ENCODE data around the gene DACH2.
"Not testable (repeated sequence)": the region's sequence is repeated elsewhere in the genome, so short reads cannot be mapped to it uniquely, and the experiment has no call there.

DACH2 gene

DNA sequence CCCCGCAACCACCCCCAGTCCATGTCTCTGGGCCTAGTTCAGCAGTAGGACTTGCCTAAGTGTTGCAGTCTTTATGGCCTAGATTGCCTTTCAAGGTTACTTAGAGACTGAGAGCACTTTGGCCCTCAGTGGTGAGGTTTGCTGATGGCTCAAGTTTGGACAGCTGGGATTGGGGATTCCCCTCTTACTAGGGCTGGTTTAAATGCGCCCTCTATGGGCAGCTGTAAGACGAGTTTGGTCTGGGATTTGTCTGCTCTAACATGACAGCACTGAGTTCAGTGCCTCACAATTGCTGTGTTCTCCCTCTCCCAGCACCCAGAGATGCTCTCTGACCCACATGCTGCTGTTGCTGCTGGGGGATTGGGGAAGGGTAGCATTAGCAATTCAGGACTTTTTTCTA is 23.1 kb downstream of the DACH2 start:
- Histone ChIP-seq H3K4me1 (ENCODE audit: insufficient read depth, low read length) (no peaks in the 10 kb centered on the region), H3K36me3 (ENCODE audit: insufficient read depth, low read length) (no peaks in the 10 kb centered on the region), H3K27ac (ENCODE audit: low read depth, low read length) (no peak overlapping the region), H3K4me3 (ENCODE audit: low read depth in 1 of 2, low read length in 2 of 2) (no peak overlapping the region), H3K9ac (ENCODE audit: low read length) (no peak overlapping the region), H3K9me3 (ENCODE audit: low read length) (no peaks in the 10 kb centered on the region), H3K27me3 (ENCODE audit: control insufficient read depth in 1 of 2, insufficient read depth in 2 of 2, low read length in 2 of 2) (peaks cover 0 to 4% of the 10 kb centered on the region in 2 donors)

DNA sequence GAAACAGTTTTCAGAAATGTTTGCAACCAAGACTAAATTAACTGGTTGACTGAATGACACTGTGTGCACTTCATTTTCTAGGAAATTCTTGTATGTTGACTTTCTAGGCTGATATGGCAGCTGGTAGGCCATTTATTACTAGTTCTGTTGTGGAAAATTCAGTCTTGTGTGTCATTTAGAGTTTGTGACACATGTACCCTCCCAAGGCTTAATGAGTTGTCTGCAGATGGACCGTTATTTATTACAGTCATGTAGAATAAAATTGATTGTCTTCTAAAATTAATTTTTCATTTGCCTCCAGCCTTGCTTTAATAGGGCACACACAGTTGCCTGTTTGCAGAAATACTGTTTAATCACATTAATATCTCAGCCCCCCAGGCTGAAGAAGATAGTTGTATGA is 30.7 kb downstream of the DACH2 start:
- H3K9ac ChIP-seq (ENCODE audit: low read length), result no peak overlapping the region
- no peaks in the 10 kb centered on the region for H3K36me3 ChIP-seq (ENCODE audit: insufficient read depth, low read length)
- H3K27me3 ChIP-seq (ENCODE audit: control insufficient read depth in 1 of 2, insufficient read depth in 2 of 2, low read length in 2 of 2), result no peaks in the 10 kb centered on the region
- H3K9me3 ChIP-seq (ENCODE audit: low read length), result no peaks in the 10 kb centered on the region
- no peak overlapping the region for H3K27ac ChIP-seq (ENCODE audit: low read depth, low read length)
- H3K4me1 ChIP-seq (ENCODE audit: insufficient read depth, low read length), result no peaks in the 10 kb centered on the region
- no peak overlapping the region for H3K4me3 ChIP-seq (ENCODE audit: low read depth in 1 of 2, low read length in 2 of 2)

DNA sequence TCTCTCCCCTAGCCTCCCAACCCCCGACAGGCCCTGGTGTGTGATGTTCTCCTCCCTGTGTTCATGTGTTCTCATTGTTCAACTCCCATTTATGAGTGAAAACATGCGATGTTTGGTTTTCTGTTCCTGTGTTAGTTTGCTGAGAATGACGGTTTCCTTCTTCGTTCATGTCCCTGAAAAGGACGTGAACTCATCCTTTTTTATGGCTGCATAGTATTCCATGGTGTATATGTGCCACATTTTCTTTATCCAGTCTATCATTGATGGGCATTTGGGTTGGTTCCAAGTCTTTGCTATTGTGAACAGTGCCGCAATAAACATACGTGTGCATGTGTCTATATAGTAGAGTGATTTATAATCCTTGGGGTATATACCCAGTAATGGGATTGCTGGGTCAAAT is 33.1 kb downstream of the DACH2 start:
- not testable (repeated sequence) for H3K27me3 ChIP-seq (ENCODE audit: control insufficient read depth in 1 of 2, insufficient read depth in 2 of 2, low read length in 2 of 2); H3K27ac ChIP-seq (ENCODE audit: low read depth, low read length); H3K36me3 ChIP-seq (ENCODE audit: insufficient read depth, low read length); H3K4me3 ChIP-seq (ENCODE audit: low read depth in 1 of 2, low read length in 2 of 2); H3K9ac ChIP-seq (ENCODE audit: low read length); H3K9me3 ChIP-seq (ENCODE audit: low read length); H3K4me1 ChIP-seq (ENCODE audit: insufficient read depth, low read length)

DNA sequence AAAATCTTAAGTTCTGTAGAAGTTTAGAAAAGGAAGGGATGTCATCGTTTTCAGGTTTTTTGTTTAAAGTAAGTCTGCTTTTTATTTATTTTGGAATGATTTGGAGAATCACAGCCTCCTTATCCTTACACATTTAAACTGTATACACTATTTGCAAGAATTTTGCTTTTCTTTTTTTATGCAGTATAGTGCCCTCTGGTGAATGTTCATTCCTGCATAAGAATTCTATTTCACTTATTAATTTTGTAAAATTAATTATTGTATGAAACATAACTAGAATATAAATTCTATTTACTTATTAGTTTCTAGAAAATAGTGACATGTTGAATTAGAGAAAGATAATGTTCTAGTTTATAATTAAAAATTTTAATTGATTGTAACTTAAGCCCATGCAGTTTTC is 44.6 kb downstream of the DACH2 start:
- H3K27me3 ChIP-seq (ENCODE audit: control insufficient read depth in 1 of 2, insufficient read depth in 2 of 2, low read length in 2 of 2), result no peaks in the 10 kb centered on the region
- H3K4me3 ChIP-seq (ENCODE audit: low read depth in 1 of 2, low read length in 2 of 2), result no peak overlapping the region
- H3K27ac ChIP-seq (ENCODE audit: low read depth, low read length), result no peak overlapping the region
- no peaks in the 10 kb centered on the region for H3K4me1 ChIP-seq (ENCODE audit: insufficient read depth, low read length)
- H3K36me3 ChIP-seq (ENCODE audit: insufficient read depth, low read length), result no peaks in the 10 kb centered on the region
- H3K9me3 ChIP-seq (ENCODE audit: low read length), result no peaks in the 10 kb centered on the region
- H3K9ac ChIP-seq (ENCODE audit: low read length), result no peak overlapping the region

DNA sequence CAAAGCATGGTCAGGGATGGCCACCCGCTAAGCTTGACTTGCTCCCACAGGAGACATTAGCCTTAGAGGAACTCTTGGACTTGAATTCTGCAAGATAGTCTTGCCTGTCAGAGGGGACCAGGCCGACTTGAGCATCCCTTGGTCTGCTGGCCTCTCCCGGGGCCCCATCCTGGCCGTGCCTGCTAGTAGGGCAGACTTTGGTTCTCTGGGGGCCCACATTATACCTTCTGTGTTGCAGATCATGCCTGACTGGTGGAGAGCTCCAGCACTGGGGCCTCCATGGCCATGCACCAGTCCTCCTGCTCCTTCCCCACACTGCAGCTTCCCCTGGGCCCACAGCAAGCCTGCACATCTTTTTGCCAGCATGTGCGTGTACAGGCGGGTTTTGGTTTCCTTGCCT is 46.5 kb downstream of the DACH2 start:
- no peak overlapping the region for H3K4me3 ChIP-seq (ENCODE audit: low read depth in 1 of 2, low read length in 2 of 2)
- no peaks in the 10 kb centered on the region for H3K9me3 ChIP-seq (ENCODE audit: low read length)
- H3K9ac ChIP-seq (ENCODE audit: low read length), result no peak overlapping the region
- H3K27ac ChIP-seq (ENCODE audit: low read depth, low read length), result no peak overlapping the region
- no peaks in the 10 kb centered on the region for H3K36me3 ChIP-seq (ENCODE audit: insufficient read depth, low read length)
- H3K27me3 ChIP-seq (ENCODE audit: control insufficient read depth in 1 of 2, insufficient read depth in 2 of 2, low read length in 2 of 2), result no peaks in the 10 kb centered on the region
- H3K4me1 ChIP-seq (ENCODE audit: insufficient read depth, low read length), result no peaks in the 10 kb centered on the region

DNA sequence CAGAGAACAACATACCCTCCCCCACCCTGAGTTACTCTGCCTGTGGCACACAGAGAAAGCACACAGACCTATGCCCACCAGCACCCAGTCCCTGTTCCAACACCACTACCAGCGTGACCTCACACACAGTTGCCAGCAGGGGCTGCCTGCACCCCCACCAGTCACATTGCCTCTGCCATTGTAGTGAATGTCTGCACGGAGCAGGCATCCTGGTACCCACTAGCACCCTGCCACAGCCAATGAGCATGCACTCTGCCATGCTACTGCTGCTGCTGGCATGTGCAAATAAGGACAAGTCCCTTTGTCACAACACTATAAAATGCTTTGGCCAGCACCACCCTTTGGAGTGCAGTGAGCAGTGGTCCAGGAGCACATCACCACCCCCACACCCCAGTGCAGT is 47.1 kb downstream of the DACH2 start:
- H3K9ac ChIP-seq (ENCODE audit: low read length), result no peak overlapping the region
- H3K4me3 ChIP-seq (ENCODE audit: low read depth in 1 of 2, low read length in 2 of 2), result no peak overlapping the region
- H3K27me3 ChIP-seq (ENCODE audit: control insufficient read depth in 1 of 2, insufficient read depth in 2 of 2, low read length in 2 of 2), result no peaks in the 10 kb centered on the region
- no peaks in the 10 kb centered on the region for H3K36me3 ChIP-seq (ENCODE audit: insufficient read depth, low read length)
- H3K4me1 ChIP-seq (ENCODE audit: insufficient read depth, low read length), result no peaks in the 10 kb centered on the region
- H3K27ac ChIP-seq (ENCODE audit: low read depth, low read length), result no peak overlapping the region
- H3K9me3 ChIP-seq (ENCODE audit: low read length), result no peaks in the 10 kb centered on the region

DNA sequence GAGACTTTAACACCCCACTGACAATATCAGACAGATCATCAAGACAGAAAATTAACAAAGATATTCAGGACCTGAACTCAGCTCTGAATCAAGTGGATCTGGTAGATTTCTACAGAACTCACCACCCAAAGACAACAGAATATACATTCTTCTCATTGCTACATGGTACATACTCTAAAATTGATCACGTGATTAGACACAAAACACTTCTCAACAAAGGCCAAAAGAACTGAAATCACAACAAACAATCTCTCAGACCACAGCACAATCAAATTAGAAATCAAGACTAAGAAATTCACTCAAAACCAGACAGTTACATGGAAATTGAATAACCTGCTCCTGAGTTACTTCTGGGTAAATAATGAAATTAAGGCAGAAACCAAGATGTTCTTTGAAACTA is 49.6 kb downstream of the DACH2 start:
- H3K27me3 ChIP-seq (ENCODE audit: control insufficient read depth in 1 of 2, insufficient read depth in 2 of 2, low read length in 2 of 2), result no peaks in the 10 kb centered on the region

DNA sequence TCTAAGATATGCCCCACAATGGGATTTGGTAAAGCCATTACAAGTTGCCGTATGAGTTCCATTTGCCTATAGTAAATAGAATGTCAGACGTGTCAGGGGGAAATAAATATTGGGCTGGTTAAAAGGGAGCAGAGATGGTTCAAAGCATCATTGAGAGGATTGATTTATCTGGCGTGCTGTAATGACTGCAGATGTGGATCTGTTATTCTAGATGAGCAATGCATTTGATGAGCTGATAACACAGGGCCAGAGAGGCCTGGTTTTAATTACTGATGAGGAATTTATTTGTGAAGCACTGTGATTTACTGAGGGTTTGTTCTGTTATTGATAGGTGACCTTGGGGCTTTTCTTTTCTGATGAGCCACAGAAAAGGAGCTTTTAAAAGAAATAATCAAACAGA is 62.5 kb downstream of the DACH2 start:
- H3K27ac ChIP-seq (ENCODE audit: low read depth, low read length), result no peak overlapping the region
- no peak overlapping the region for H3K9ac ChIP-seq (ENCODE audit: low read length)
- no peaks in the 10 kb centered on the region for H3K36me3 ChIP-seq (ENCODE audit: insufficient read depth, low read length)
- no peaks in the 10 kb centered on the region for H3K9me3 ChIP-seq (ENCODE audit: low read length)
- no peaks in the 10 kb centered on the region for H3K4me1 ChIP-seq (ENCODE audit: insufficient read depth, low read length)
- H3K27me3 ChIP-seq (ENCODE audit: control insufficient read depth in 1 of 2, insufficient read depth in 2 of 2, low read length in 2 of 2), result no peaks in the 10 kb centered on the region
- no peak overlapping the region for H3K4me3 ChIP-seq (ENCODE audit: low read depth in 1 of 2, low read length in 2 of 2)

More for the DNA sequence above, 49.6 kb downstream of the DACH2 start:
- Histone ChIP-seq H3K4me1 (ENCODE audit: insufficient read depth, low read length) (no peaks in the 10 kb centered on the region), H3K9me3 (ENCODE audit: low read length) (no peaks in the 10 kb centered on the region), H3K9ac (ENCODE audit: low read length) (no peak overlapping the region), H3K4me3 (ENCODE audit: low read depth in 1 of 2, low read length in 2 of 2) (no peak overlapping the region), H3K36me3 (ENCODE audit: insufficient read depth, low read length) (no peaks in the 10 kb centered on the region), H3K27ac (ENCODE audit: low read depth, low read length) (no peak overlapping the region)

DNA sequence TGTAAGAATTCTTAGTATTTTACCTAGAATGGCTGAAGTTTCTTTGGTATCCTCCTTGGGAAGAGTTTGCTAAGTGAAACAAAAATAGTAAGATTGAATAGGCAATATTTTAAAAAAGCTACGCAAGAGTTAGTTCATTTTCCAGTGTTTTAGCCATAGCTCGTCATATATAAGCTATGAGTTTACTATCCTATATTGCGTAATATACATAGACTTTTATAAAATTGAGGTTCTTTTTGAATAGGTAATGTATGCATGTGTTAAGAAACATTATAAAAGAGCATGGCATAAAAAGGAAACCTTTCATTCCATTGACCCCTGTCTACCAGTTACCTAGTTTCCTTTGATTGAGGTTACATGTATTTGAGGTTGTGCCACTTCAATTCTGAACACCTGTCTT is 67.0 kb downstream of the DACH2 start:
- Histone ChIP-seq H3K36me3 (ENCODE audit: insufficient read depth, low read length) (no peaks in the 10 kb centered on the region), H3K9me3 (ENCODE audit: low read length) (no peaks in the 10 kb centered on the region), H3K4me1 (ENCODE audit: insufficient read depth, low read length) (no peaks in the 10 kb centered on the region)

DNA sequence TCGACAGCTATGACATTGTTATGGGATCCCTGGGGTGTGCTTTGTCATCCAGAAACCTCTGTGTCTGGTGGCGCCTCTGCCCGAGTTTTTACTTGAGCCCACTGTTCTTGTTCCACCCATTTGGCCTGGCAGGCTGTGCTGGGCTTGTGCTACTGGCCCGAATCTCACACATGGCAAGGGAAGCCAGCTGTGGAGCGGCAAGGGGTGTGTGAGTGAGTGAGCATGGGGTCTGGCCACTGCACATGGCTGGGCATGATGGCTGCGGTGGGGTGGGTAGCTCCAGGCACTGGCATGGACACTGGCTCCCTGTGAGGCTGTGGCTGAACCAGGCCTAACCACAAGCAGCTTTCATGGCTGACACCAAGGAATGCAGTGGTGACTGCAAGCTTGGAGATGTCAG is 89.2 kb downstream of the DACH2 start:
- Histone ChIP-seq H3K4me3 (ENCODE audit: low read depth in 1 of 2, low read length in 2 of 2) (no peak overlapping the region), H3K27ac (ENCODE audit: low read depth, low read length) (no peak overlapping the region), H3K9ac (ENCODE audit: low read length) (no peak overlapping the region), H3K36me3 (ENCODE audit: insufficient read depth, low read length) (no peaks in the 10 kb centered on the region), H3K27me3 (ENCODE audit: control insufficient read depth in 1 of 2, insufficient read depth in 2 of 2, low read length in 2 of 2) (no peaks in the 10 kb centered on the region), H3K9me3 (ENCODE audit: low read length) (peaks cover 4% of the 10 kb centered on the region), H3K4me1 (ENCODE audit: insufficient read depth, low read length) (no peaks in the 10 kb centered on the region)

More for the DNA sequence above, 67.0 kb downstream of the DACH2 start:
- Histone ChIP-seq H3K4me3 (ENCODE audit: low read depth in 1 of 2, low read length in 2 of 2) (no peak overlapping the region), H3K27me3 (ENCODE audit: control insufficient read depth in 1 of 2, insufficient read depth in 2 of 2, low read length in 2 of 2) (peaks cover 0 to 3% of the 10 kb centered on the region in 2 donors), H3K27ac (ENCODE audit: low read depth, low read length) (no peak overlapping the region), H3K9ac (ENCODE audit: low read length) (no peak overlapping the region)

DNA sequence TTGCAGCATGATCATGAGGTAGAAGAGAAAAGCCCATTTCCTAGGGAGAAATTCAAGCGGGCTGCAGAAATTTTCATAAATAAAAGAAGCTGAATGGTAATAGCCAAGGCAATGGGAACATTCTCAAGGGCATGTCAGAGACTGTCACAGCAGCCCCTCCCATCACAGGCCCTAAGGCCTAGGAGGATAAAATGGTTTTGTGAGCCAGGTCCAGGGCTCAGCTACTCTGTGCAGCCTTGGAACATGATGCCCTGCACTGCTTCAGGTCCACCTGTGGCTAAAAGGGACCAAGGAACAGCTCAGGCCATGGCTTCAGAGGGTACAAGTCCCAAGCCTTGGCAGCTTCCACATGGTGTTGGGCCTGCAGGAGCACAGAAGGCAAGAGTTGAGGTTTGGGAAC is 93.3 kb downstream of the DACH2 start:
- Histone ChIP-seq H3K27ac (ENCODE audit: low read depth, low read length) (no peak overlapping the region), H3K36me3 (ENCODE audit: insufficient read depth, low read length) (no peaks in the 10 kb centered on the region), H3K9ac (ENCODE audit: low read length) (no peak overlapping the region), H3K27me3 (ENCODE audit: control insufficient read depth in 1 of 2, insufficient read depth in 2 of 2, low read length in 2 of 2) (no peaks in the 10 kb centered on the region), H3K9me3 (ENCODE audit: low read length) (peaks cover 4% of the 10 kb centered on the region), H3K4me1 (ENCODE audit: insufficient read depth, low read length) (no peaks in the 10 kb centered on the region), H3K4me3 (ENCODE audit: low read depth in 1 of 2, low read length in 2 of 2) (no peak overlapping the region)

DNA sequence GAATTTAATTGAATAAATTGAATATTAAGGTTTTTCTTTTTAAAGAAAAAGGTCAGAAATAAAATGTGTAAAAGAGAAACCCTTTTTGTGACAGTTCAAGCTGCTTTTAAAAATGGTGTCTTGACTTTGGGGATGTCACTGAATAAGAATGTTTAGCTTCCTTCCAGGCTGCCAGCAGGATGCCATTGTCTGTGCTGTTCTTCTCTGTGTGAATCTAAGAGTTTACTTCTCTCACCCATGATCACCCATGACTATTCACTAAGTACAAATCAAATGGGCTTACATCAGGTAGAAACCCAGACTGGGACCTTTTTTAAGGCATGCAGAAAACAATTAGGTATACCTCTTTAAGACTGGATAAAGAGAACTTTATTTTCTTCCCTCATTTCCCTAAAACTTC is 115.3 kb downstream of the DACH2 start:
- Histone ChIP-seq H3K9me3 (ENCODE audit: low read length) (no peaks in the 10 kb centered on the region), H3K36me3 (ENCODE audit: insufficient read depth, low read length) (no peaks in the 10 kb centered on the region), H3K27me3 (ENCODE audit: control insufficient read depth in 1 of 2, insufficient read depth in 2 of 2, low read length in 2 of 2) (no peaks in the 10 kb centered on the region), H3K27ac (ENCODE audit: low read depth, low read length) (no peak overlapping the region), H3K4me1 (ENCODE audit: insufficient read depth, low read length) (no peaks in the 10 kb centered on the region), H3K9ac (ENCODE audit: low read length) (no peak overlapping the region), H3K4me3 (ENCODE audit: low read depth in 1 of 2, low read length in 2 of 2) (no peak overlapping the region)

Data from muscle layer of colon (tissue), 2 donors.